Endothelial cell of umbilical vein (primary cell): ENCODE results near the gene CD200R1. TPM values are rescaled to one million over a fixed set of nuclear protein-coding genes. Genes with fewer than 3 reads are reported as not detected.

Source experiments
- BruUV-seq: library from RNA; stranded (reverse); fragments of 400-500 nt; replicated peaks from 2 replicates; lab custom pipeline; 2021; lab: Mats Ljungman, UMichigan
- CTCF ChIA-PET: fragments of 300-600, 350-600 bp; sonication (Branson Sonifier 250); formaldehyde crosslinking; loops from one replicate; lab custom pipeline; 2021; ENCODE audit warnings: antibody characterized with exemption, inconsistent platforms; lab: Charles Lee
- POLR2A ChIA-PET: fragments of 300-600, 350-600 bp; sonication (Branson Sonifier 250); formaldehyde crosslinking; loops from one replicate; lab custom pipeline; 2021; ENCODE audit warnings: antibody characterized with exemption, inconsistent platforms; lab: Charles Lee
- DNase-seq: peaks from one replicate; pipeline ENCODE4 v3.0.0-alpha.2; 2011; ENCODE audit warnings: low read depth, low spot score
- FAIRE-seq: peaks from 2 replicates; lab custom pipeline; 2011; peaks lifted over from hg19 to GRCh38; lab: Jason Lieb, UNC
- H2AFZ ChIP-seq: 2 replicates; pipeline ENCODE4 v1.6.0; 2012; ENCODE audit warnings: low read depth, low read length, control low read depth, inconsistent platforms
- H3K27ac ChIP-seq: 2 replicates; pipeline ENCODE4 v1.5.1; 2011; ENCODE audit warnings: low read depth, mild to moderate bottlenecking, control low read depth, low read length, moderate library complexity; ENCODE audit not compliant: insufficient read depth
- H3K27me3 ChIP-seq, 2 experiments: 2 replicates each; pipeline versions ENCODE4 v1.6.0 to v1.6.1; 2011; ENCODE audit warnings: low read length in 2 of 2, mixed read lengths in 1 of 2; ENCODE audit not compliant: control insufficient read depth in 2 of 2, insufficient read depth in 2 of 2
- H3K36me3 ChIP-seq, 2 experiments: 2 replicates in 1 of 2; 3 replicates in 1 of 2; pipeline ENCODE4 v1.5.1; 2011; ENCODE audit warnings: low read length in 2 of 2, mild to moderate bottlenecking in 1 of 2, moderate library complexity in 1 of 2; ENCODE audit not compliant: control insufficient read depth in 2 of 2, insufficient read depth in 2 of 2; ENCODE audit errors: extremely low read depth in 1 of 2
- H3K4me1 ChIP-seq: 3 replicates; pipeline ENCODE4 v1.5.1; 2011; ENCODE audit warnings: mild to moderate bottlenecking, low read length; ENCODE audit not compliant: control insufficient read depth, insufficient read depth; ENCODE audit errors: extremely low read depth
- H3K4me2 ChIP-seq: 2 replicates; pipeline ENCODE4 v1.6.1; 2011; ENCODE audit warnings: low read length, control low read depth, mixed read lengths; ENCODE audit not compliant: insufficient read depth
- H3K4me3 ChIP-seq, 3 experiments: fragments of 200-600 bp in 1 of 3; sonication (generic), shearing (Covaris generic) in 1 of 3; replicated peaks in 1 of 3; 2 replicates each; pipeline ENCODE4 v1.5.1; 2011 to 2016; ENCODE audit warnings: control low read depth in 3 of 3, low read length in 3 of 3, mild to moderate bottlenecking in 2 of 3, inconsistent platforms in 1 of 3, low read depth in 1 of 3, moderate library complexity in 1 of 3; ENCODE audit not compliant: insufficient read depth in 1 of 3
- H3K79me2 ChIP-seq: 2 replicates; pipeline ENCODE4 v1.6.0; 2012; ENCODE audit warnings: low read length, inconsistent platforms; ENCODE audit not compliant: control insufficient read depth, insufficient read depth
- H3K9ac ChIP-seq: replicated peaks from 2 replicates; pipeline ENCODE3; 2011; ENCODE audit warnings: low read length, control low read depth; ENCODE audit not compliant: insufficient read depth; ENCODE audit errors: extremely low read depth
- H3K9me1 ChIP-seq: replicated peaks from 3 replicates; pipeline ENCODE4 v1.6.0; 2011; ENCODE audit warnings: mild to moderate bottlenecking, low read length; ENCODE audit not compliant: control insufficient read depth, insufficient read depth; ENCODE audit errors: extremely low read depth
- H3K9me3 ChIP-seq: replicated peaks from 2 replicates; pipeline ENCODE4 v1.5.1; 2012; ENCODE audit warnings: low read length, inconsistent platforms; ENCODE audit not compliant: control insufficient read depth, insufficient read depth
- H4K20me1 ChIP-seq: replicated peaks from 2 replicates; pipeline ENCODE3; 2011; ENCODE audit warnings: mild to moderate bottlenecking, low read length; ENCODE audit not compliant: control insufficient read depth, insufficient read depth; ENCODE audit errors: extremely low read depth
- CTCF ChIP-seq, 2 donors: IDR thresholded peaks; 1 replicate in 1 of 2; 2 replicates in 1 of 2; pipeline ENCODE4 v1.5.1; 2011; ENCODE audit warnings: low read length in 2 of 2, mild to moderate bottlenecking in 2 of 2, moderate library complexity in 2 of 2, control low read depth in 1 of 2, inconsistent platforms in 1 of 2, low read depth in 1 of 2; ENCODE audit not compliant: insufficient read depth in 1 of 2; ENCODE audit errors: extremely low read depth in 1 of 2
- EZH2 ChIP-seq: IDR thresholded peaks from 2 replicates; pipeline ENCODE4 v1.6.1; 2012; ENCODE audit warnings: borderline replicate concordance, low read depth, mild to moderate bottlenecking, moderate library complexity, low read length, inconsistent platforms; ENCODE audit not compliant: severe bottlenecking
- FOS ChIP-seq: IDR thresholded peaks from 2 replicates; pipeline ENCODE4 v1.6.1; 2011; ENCODE audit warnings: mild to moderate bottlenecking, low read length, moderate library complexity, borderline replicate concordance; ENCODE audit not compliant: insufficient read depth
- GATA2 ChIP-seq: IDR thresholded peaks from 2 replicates; pipeline ENCODE4 v1.7.0; 2011; ENCODE audit warnings: low read depth, mild to moderate bottlenecking, moderate library complexity, mixed read lengths, low read length; ENCODE audit not compliant: insufficient read length, insufficient read depth
- JUN ChIP-seq: IDR thresholded peaks from 2 replicates; pipeline ENCODE4 v1.6.1; 2011; ENCODE audit warnings: borderline replicate concordance, low read depth; ENCODE audit not compliant: insufficient read length, insufficient read depth
- MAX ChIP-seq: IDR thresholded peaks from 2 replicates; pipeline ENCODE4 v1.6.1; 2011; ENCODE audit not compliant: insufficient read depth, insufficient read length
- MYC ChIP-seq: IDR thresholded peaks from one replicate; pipeline ENCODE4 v1.6.1; 2011; ENCODE audit warnings: mild to moderate bottlenecking, low read depth, low read length
- POLR2A ChIP-seq: IDR thresholded peaks from 2 replicates; pipeline ENCODE4 v1.6.1; 2012; ENCODE audit warnings: low read depth, mild to moderate bottlenecking, control low read depth, low read length
- POLR2AphosphoS5 ChIP-seq: IDR thresholded peaks from 2 replicates; pipeline ENCODE4 v1.6.1; 2012; ENCODE audit warnings: low read depth, mild to moderate bottlenecking, control low read depth, low read length, moderate library complexity; ENCODE audit not compliant: insufficient read depth
- dilution Hi-C: fragments of 300-500 bp; cut with MboI; formaldehyde crosslinking; loops from one replicate; pipeline ENCODE4 v1.15.0; 2019; ENCODE audit warnings: low sequenced_read_pairs; ENCODE audit not compliant: extremely low pct_ligation_motif_present
- intact Hi-C: fragments of 100-400 bp; cut with micrococcal nuclease; formaldehyde crosslinking; loops from one replicate; pipeline ENCODE4 v1.10.0; 2022
- polyA plus RNA-seq, 4 experiments: library from polyadenylated mRNA; depleted of rRNA in 3 of 4; stranded (reverse) in 3 of 4; unstranded in 1 of 4; fragments of >200 nt; gene quantifications; 2 replicates each; pipeline versions ENCODE4 v1.2.1 to v1.2.3, GENCODE V29; 2011 to 2012; ENCODE audit warnings: missing spikeins in 1 of 4
- total RNA-seq: library from RNA; stranded (reverse); gene quantifications from 2 replicates; pipeline ENCODE4 v1.2.3, GENCODE V29; 2021

CD200R1 gene
- total and polyA plus RNA-seq, 2 donors (not counting 3 experiments of a cell fraction or from before 2014, with no cell fraction given), result not detected

GRCh38 chr3:112925969-112926368 lies 48.9 kb downstream of the CD200R1 start:
- H4K20me1 ChIP-seq, result no peaks in the 10 kb centered on the region
- H3K27ac ChIP-seq, result no peak overlapping the region
- H3K9ac ChIP-seq, result no peak overlapping the region
- H3K9me3 ChIP-seq, result no peaks in the 10 kb centered on the region
- POLR2A ChIA-PET, result no interaction called here
- no peaks in the 10 kb centered on the region for H3K36me3 ChIP-seq
- no peak overlapping the region for H3K4me3 ChIP-seq
- H2AFZ ChIP-seq, result no peak overlapping the region
- no peaks in the 10 kb centered on the region for H3K9me1 ChIP-seq
- no TSS peak for BruUV-seq
- no peak overlapping the region for H3K4me2 ChIP-seq
- CTCF ChIA-PET, result no interaction called here
- dilution Hi-C loops, result no loop called here
- intact Hi-C loops, result no loop called here
- no peak for DNase-seq
- TF ChIP-seq FOS (no peak), POLR2AphosphoS5 (no peak), GATA2 (no peak), CTCF (IDR thresholded peaks at IDR 0.05; ENCODE audit: extremely low read depth in 1 of 2, insufficient read depth in 1 of 2, low read depth in 1 of 2, low read length in 2 of 2) (no peak), MYC (no peak), JUN (no peak), POLR2A (no peak), MAX (no peak), EZH2 (no peak)
- H3K27me3 ChIP-seq, result peaks cover 0 to 2% of the 10 kb centered on the region in 2 experiments
- FAIRE-seq, result no peak
- no peaks in the 10 kb centered on the region for H3K79me2 ChIP-seq
- no peaks in the 10 kb centered on the region for H3K4me1 ChIP-seq
